Measurements from ENCODE around the gene IDI2. TPM values are rescaled to one million over a fixed set of nuclear protein-coding genes. Genes with fewer than 3 reads are reported as not detected.

IDI2 gene
- total RNA-seq, 1 experiment from 2014 or later, result not detected

- H3K4me2 ChIP-seq (ENCODE audit: low read length), result no peak overlapping the region
- ATAC-seq (no peak), DNase-seq (ENCODE audit: low read depth, low spot score) (no peak)
- ChIA-PET POLR2A (no interaction called here), CTCF (no interaction called here), RAD21 (ENCODE audit: low non-redundant PET in 1 of 2, low total read pairs in 2 of 2, uncharacterized antibody in 2 of 2, unreplicated experiment in 2 of 2) (no interaction called here)
- no peak overlapping the region for H3K9ac ChIP-seq (ENCODE audit: low read length)
- H4K20me1 ChIP-seq (ENCODE audit: insufficient read depth), result no peaks in the 10 kb centered on the region
- no peak overlapping the region for H2AFZ ChIP-seq (ENCODE audit: low read depth, low read length, poor library complexity, severe bottlenecking)
- H3K9me2 ChIP-seq (ENCODE audit: insufficient read depth), result no peaks in the 10 kb centered on the region
- peaks cover 0 to 5% of the 10 kb centered on the region in 2 experiments; a peak in 2 of 4 replicates for H3K36me3 ChIP-seq (ENCODE audit: control insufficient read depth in 1 of 2, insufficient read depth in 2 of 2, low read length in 2 of 2)
- TF ChIP-seq CTCF (IDR thresholded peaks at IDR 0.05 in 2 of 3, conservative IDR thresholded peaks at IDR 0.05 in 1 of 3; ENCODE audit: borderline replicate concordance in 1 of 3, insufficient read depth in 1 of 3, low read depth in 2 of 3, low read length in 2 of 3) (peak in 2 of 3 experiments; percentile 2 to 27; a peak in 2 of 6 replicates), RAD21 (IDR thresholded peaks at IDR 0.05; ENCODE audit: low read depth) (peak; percentile 8; the same call in 1 of the 2 replicates), FOSL1 (IDR thresholded peaks at IDR 0.05; ENCODE audit: low read depth) (no peak)
- no peak overlapping the region for H3K27ac ChIP-seq (ENCODE audit: low read depth, low read length)
- intact Hi-C loops (cut with micrococcal nuclease), result no loop called here
- no peaks in the 10 kb centered on the region for H3K4me1 ChIP-seq (ENCODE audit: control insufficient read depth in 1 of 2, insufficient read depth in 2 of 2, low read length in 2 of 2)
- H3K79me2 ChIP-seq (ENCODE audit: insufficient read depth, low read length), result no peaks in the 10 kb centered on the region
- H3K27me3 ChIP-seq (ENCODE audit: insufficient read depth, low read length), result no peaks in the 10 kb centered on the region
- H3K4me3 ChIP-seq (replicated peaks in 1 of 2; ENCODE audit: low read depth in 1 of 2, low read length in 2 of 2), result no peak overlapping the region
- no TSS peak for BruUV-seq (replicated peaks)
- H3K9me3 ChIP-seq (ENCODE audit: control insufficient read depth in 1 of 2, insufficient read depth in 1 of 2, low read depth in 1 of 2, low read length in 2 of 2), result no peaks in the 10 kb centered on the region
These were observed 48.5 kb upstream of the IDI2 start for GRCh38 chr10:1074052-1074747.

GRCh38 chr10:1070919-1071318 lies 45.3 kb upstream of the IDI2 start:
- ATAC-seq (no peak), DNase-seq (ENCODE audit: low read depth, low spot score) (no peak)
- H3K9me2 ChIP-seq (ENCODE audit: insufficient read depth), result no peaks in the 10 kb centered on the region
- RAD21 ChIA-PET (ENCODE audit: low non-redundant PET in 1 of 2, low total read pairs in 2 of 2, uncharacterized antibody in 2 of 2, unreplicated experiment in 2 of 2), result no interaction called here
- no peak overlapping the region for H3K27ac ChIP-seq (ENCODE audit: low read depth, low read length)
- BruUV-seq (replicated peaks), result no TSS peak
- H3K36me3 ChIP-seq (ENCODE audit: control insufficient read depth in 1 of 2, insufficient read depth in 2 of 2, low read length in 2 of 2), result no peaks in the 10 kb centered on the region
- intact Hi-C loops (cut with micrococcal nuclease), result no loop called here
- no peak overlapping the region for H3K4me2 ChIP-seq (ENCODE audit: low read length)
- TF ChIP-seq EGR1 (IDR thresholded peaks at IDR 0.05; ENCODE audit: low read depth) (no peak), ATF3 (IDR thresholded peaks at IDR 0.05) (no peak), POLR2AphosphoS5 (IDR thresholded peaks at IDR 0.05; ENCODE audit: low read depth, low read length) (no peak)
- CTCF ChIA-PET, result no interaction called here
- H3K4me3 ChIP-seq (replicated peaks in 1 of 2; ENCODE audit: low read depth in 1 of 2, low read length in 2 of 2), result no peak overlapping the region
- POLR2A ChIA-PET, result no interaction called here
- no peaks in the 10 kb centered on the region for H4K20me1 ChIP-seq (ENCODE audit: insufficient read depth)
- no peaks in the 10 kb centered on the region for H3K79me2 ChIP-seq (ENCODE audit: insufficient read depth, low read length)
- no peak overlapping the region for H2AFZ ChIP-seq (ENCODE audit: low read depth, low read length, poor library complexity, severe bottlenecking)
- H3K9me3 ChIP-seq (ENCODE audit: control insufficient read depth in 1 of 2, insufficient read depth in 1 of 2, low read depth in 1 of 2, low read length in 2 of 2), result no peaks in the 10 kb centered on the region
- H3K4me1 ChIP-seq (ENCODE audit: control insufficient read depth in 1 of 2, insufficient read depth in 2 of 2, low read length in 2 of 2), result no peaks in the 10 kb centered on the region
- H3K9ac ChIP-seq (ENCODE audit: low read length), result no peak overlapping the region
- no peaks in the 10 kb centered on the region for H3K27me3 ChIP-seq (ENCODE audit: insufficient read depth, low read length)
